OCI-LY7 (cell line): ENCODE measurements around the gene S1PR2.

Experiments
- EZH2phosphoT487 ChIP-seq: fragments of 200-600 bp; sonication (generic); IDR thresholded peaks from 2 replicates; pipeline ENCODE4 v1.6.1; 2018; ENCODE audit warnings: low read depth, borderline replicate concordance, mild to moderate bottlenecking, mixed run types, antibody characterized with exemption, low read length, moderate library complexity, mixed read lengths
- TF ChIP-seq, protein P1 (sequence below): fragments of 200-600 bp; sonication (generic); conservative IDR thresholded peaks from 2 replicates; pipeline ENCODE4 v1.5.1; 2014; ENCODE audit warnings: mild to moderate bottlenecking, antibody characterized with exemption, low read length, moderate library complexity, mixed read lengths

DNA sequence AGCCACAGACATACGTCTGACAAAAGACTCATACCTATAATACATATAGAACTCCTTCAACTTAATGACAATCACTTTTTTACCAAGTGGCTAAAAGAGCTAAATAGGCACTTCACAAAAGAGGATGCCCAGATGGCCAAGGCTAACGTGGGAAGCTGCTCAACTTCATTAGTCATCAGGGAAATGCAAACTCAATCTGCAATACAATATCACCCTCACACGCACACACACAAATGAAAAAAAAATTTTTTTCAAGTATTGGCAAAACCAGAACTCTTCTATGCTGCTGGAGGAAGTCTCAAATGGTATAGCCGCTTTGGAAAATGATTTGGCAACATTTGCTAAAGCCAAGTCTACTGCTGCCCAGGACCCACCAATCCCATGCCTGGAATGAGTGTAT is 21.8 kb downstream of the S1PR2 start:
- TF ChIP-seq, protein P1, sequence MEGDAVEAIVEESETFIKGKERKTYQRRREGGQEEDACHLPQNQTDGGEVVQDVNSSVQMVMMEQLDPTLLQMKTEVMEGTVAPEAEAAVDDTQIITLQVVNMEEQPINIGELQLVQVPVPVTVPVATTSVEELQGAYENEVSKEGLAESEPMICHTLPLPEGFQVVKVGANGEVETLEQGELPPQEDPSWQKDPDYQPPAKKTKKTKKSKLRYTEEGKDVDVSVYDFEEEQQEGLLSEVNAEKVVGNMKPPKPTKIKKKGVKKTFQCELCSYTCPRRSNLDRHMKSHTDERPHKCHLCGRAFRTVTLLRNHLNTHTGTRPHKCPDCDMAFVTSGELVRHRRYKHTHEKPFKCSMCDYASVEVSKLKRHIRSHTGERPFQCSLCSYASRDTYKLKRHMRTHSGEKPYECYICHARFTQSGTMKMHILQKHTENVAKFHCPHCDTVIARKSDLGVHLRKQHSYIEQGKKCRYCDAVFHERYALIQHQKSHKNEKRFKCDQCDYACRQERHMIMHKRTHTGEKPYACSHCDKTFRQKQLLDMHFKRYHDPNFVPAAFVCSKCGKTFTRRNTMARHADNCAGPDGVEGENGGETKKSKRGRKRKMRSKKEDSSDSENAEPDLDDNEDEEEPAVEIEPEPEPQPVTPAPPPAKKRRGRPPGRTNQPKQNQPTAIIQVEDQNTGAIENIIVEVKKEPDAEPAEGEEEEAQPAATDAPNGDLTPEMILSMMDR: no peak
- TF ChIP-seq EZH2phosphoT487: no peak
